ENCODE measurements around the gene CDH23.

DNA sequence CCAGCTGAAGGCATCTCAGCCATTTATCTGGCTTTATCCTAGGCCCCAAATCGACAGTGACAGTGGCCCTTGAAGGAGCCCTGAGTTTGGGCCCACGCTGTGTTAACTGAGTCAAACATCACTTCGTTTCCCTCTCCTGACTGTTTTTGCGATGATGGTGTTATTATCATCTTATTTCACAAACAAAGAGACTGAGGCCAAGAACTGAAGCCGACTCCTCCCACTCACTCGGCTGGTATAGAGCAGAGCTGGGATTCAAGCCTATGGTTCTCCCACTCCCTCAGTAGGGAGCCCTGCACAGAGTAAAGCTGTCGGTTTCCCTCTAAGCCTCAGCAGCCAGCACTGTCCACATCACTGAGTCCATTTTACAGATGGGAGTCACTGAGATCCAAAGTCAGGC, 141.0 kb downstream of the CDH23 start:
- no peak for TF ChIP-seq CTCF (IDR thresholded peaks at IDR 0.05 in 8 of 11, conservative IDR thresholded peaks at IDR 0.05 in 3 of 11)
- no peak for TF ChIP-seq POLR2A (IDR thresholded peaks at IDR 0.05)
